Embryonic facial prominence (tissue), 1 donor: ENCODE results near the gene AHCYL1.
"Not testable (repeated sequence)": the region's sequence is repeated elsewhere in the genome, so short reads cannot be mapped to it uniquely, and the experiment has no call there.

ENCODE experiments used
- DNase-seq: peaks from one replicate; pipeline ENCODE4 v3.0.0-alpha.2; 2016; ENCODE audit errors: extremely low spot score

The AHCYL1 gene

DNA sequence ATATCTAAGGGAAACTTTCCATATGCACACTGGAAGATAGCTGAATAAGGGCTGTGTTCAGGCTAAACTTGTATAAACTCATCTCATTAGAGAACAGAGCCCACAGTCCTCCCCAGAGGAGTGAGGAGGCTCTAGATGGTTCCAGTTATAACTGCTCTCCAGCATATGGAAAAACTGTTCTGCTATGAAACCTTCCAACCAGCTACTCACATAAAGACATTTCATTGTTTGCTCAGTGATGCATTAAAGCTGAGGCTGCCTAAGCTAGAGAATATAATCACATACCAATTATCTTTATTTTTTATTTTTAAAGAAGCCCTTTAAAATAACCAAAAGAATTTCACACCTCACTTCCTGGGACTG, 13.3 kb downstream of the AHCYL1 start:
- DNase-seq: peak; percentile 22

DNA sequence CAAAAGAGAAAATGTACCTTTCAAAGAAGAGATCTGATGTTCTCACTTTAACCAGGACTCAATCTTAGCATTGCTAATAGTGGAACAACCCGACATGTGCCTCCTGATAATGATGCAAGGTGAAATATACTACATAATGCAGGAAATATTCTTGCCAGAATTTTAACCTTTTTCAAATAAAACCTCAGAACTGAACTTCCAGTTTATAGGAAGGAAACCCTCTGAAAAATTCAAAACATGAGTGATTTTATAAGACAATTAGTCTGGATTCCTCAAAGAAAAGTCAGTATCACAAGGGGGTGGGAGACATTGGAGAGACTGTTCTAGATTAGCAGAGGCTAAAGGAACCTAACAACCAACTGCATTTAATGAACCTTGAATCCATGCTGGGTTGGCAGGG, 18.1 kb downstream of the AHCYL1 start:
- no peak for DNase-seq

DNA sequence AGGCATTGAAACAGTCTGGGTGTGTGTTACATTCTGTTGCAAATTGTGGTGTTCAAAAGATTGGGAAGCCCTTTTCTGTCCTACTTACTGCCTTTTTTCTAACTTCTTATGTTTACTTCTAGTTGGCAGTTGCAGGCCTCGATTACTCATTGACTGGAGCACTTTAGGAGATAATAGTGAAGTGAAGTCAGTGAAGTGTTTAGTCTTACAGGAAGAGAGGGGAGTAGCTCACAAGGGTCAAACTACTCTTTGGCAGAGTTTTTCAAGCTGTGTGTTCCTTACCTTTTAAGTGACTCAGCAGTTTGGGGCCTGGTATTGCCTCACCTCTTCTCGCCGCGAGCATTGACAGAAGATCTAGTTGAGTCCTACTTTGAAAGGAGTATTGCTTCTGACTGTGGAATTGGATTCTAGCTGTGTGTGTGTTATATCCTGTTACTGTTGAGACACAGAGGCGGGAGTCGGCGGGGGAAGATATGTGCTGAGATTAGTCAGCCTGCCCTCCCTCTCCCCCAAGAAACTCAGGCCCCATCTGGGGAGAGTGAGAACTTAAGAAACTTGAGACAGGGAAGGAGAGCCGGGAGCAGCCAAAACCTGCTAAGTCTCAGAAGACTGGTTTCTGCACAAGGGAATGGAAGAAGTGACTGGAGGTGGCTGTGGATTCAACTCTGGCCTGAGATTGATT, 19.3 kb downstream of the AHCYL1 start:
- DNase-seq: peak; percentile 22

DNA sequence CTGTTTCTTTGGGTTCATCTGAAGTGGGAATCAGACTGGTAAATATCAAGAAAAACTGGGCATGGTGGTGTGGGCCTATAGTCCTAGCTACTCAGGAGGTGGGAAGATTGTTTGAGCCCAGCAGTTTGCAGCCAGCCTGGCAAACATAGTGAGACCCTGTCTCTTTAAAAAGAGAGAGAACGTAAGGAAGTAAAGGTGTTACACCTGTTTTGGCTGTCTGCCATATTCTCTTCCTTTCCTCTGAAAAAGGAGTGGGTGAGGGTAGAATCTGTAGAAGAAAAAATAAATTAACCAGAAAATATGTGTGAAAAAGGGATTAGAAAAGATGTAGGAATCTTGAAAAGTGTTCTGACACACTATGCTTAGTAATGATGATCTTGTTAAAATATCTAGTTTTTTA, 20.0 kb downstream of the AHCYL1 start:
- no peak for DNase-seq

DNA sequence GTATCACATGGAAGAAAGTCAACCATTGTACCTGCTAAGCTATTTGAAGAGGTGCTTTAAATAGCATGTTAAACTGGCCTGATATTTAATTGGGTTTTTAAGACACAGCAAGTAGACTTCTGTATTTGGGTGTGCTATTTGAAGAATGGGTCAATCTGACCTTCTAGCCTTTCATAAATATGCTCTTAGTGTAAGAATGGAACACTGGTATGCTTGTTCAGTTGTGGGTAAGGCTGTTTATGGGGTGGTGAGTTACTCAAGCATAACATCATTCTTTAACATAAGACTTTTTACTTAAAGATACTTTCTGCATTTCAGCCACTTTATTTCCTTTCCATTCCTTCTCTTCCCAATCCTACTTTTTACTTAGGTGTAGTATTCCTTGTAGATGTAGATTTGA, 21.4 kb downstream of the AHCYL1 start:
- no peak for DNase-seq

DNA sequence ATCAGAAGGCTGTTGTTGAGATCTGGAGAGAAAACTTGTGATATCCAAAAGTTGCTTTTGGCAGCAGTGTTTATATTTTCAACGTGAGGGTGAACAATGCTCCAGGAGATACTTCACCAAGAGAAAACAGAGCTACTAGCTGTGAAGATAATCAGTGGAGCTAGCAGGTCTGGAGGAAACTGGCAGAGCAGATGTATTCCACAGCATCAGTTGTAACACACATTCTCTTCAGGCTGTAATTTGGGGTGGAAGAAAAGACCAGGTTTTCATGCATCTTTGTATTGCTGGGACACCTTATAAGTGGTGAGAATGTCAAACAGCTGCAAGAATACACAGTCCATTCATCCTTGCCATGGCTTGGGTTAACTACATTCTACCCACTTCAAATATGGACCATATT, 22.0 kb downstream of the AHCYL1 start:
- no peak for DNase-seq

DNA sequence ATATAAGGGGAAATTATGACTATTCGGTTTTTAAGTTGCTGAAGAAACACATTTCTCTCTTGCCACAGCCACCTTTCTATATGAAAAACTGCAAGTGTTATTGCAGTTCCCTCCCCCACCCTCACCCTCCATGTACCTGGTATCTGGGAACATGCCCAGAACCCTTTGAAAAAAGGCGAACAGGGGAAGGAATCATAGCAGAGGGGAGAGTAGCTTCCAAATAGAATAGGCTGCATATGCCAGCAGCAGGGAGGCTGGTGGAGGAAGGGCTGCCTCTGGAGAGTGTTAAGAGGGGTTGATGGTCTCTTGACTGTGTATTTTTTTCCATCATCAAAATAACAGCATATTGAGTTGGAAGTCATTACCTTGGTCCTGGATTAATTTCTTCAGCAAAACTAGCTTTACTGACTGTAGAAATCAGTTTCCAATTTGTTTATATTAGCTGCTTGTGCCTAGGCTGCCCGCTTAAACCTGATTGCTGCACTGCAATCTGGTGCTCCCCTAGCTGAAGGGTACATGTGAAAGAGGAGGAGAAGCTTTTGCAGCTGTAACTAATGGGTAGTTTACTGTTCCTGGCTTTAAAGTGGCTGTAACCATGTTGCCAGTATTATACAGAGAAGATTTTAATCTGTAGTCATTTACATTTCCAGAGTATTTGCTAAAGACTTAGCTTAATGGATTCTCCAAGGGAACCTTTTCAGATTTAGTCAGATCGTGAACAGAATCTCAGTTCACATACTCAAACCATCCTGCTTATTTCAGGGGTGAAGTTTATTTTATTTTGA, 22.7 kb downstream of the AHCYL1 start:
- no peak for DNase-seq

DNA sequence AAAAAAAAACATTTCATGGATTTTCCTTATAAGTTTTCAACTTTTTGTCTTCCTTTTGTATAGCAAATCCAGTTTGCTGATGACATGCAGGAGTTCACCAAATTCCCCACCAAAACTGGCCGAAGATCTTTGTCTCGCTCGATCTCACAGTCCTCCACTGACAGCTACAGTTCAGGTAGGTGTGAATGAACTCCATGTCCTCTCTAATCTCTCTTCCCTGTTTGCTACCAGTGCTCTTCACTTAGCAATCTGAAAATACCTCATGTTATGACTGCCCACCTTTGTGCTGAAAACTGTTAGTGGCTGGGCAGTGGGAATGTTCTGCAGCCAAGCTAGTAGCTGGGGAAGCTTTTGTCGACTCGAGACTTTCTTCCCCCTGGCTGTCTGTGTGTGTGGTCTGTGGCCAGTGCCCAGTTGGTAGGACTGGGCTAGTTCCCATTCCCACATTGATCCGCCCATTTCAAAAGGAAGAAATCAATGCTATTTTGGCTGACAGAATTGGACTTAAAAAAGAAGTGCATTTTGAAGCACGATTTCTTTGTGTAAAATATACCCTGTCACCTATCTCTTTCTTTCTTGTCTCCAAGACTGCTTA, 24.5 kb downstream of the AHCYL1 start:
- no peak for DNase-seq

DNA sequence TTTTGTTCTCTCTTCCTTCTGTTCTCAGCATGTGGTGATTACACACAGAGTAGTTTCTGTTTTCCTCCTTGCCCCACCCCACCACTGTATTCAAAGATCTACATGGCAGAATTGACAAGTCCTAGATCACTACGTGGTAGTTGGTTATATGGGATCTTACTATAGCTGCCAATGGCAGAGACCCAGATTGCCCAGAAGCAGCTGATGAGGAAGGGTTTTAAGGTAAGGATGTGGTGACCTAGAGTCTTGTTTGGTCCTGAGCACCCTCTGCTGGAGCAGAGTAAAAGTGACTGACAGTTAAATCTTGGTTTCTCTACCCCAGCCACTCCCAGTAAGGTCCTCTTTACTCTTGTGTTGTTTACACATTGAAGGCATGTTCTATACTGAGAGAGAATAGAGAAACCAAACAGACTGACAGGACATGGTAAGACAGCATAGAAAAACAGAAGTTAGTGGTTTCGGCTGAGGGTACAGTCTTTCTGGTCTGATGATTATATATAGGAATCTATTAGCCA, 27.0 kb downstream of the AHCYL1 start:
- DNase-seq: no peak

DNA sequence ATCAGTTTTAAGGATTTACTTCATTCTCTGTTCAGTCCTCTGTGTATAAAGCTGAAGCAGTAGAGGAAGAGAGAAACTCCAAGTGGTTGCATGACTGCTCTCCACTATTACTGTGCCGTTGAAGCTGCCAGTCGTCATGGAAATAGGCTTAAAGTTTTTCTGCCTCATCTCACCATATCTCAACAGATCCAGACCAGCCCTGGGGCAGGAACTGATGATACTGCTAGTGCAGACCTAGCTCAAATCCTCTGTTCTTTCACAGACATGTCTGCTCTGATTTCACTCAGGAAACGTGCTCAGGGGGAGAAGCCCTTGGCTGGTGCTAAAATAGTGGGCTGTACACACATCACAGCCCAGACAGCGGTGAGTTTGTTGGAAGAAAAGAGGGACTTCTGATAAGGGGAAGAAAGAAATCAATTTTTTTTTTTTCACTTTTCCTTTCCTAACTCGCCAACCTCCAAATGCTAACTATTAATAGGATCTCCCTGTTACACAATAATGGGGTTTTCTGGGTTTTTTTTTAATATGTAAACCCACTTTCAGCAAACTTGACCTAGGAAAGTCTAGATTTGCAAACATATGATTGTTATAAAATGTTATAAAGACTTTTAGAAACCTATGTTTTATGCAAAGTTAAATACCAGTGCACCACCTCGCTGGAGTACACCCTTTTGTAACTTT, 27.7 kb downstream of the AHCYL1 start:
- DNase-seq: no peak

DNA sequence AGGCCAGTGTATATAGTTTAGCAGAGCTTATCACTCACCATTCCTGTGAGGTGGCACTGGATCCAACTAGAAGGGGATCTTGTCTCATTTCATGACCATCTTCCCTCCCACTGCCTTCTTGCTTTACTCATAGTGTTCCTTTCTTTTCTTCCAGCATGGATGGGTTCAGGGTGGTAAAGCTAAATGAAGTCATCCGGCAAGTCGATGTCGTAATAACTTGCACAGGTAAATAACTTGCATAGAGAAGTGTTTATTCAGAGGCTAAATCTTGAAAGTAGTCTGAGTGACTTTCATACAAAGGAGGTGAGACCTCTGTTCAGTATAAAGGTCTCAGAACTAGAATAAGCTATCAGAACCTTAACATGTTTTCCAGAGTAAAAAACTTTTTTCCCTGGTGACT, 33.2 kb downstream of the AHCYL1 start:
- no peak for DNase-seq

DNA sequence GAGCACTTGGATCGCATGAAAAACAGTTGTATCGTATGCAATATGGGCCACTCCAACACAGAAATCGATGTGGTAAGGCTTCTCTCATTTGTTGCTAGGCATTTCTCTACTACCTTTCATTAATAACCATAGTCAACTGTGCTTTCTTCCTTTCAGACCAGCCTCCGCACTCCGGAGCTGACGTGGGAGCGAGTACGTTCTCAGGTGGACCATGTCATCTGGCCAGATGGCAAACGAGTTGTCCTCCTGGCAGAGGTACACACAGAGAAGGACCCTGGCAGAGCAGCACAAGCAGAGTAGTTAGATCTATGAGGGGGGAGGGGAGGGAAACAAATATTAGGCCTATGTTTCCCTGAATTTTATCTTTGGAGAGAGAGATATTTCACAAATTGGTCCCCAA, 33.8 kb downstream of the AHCYL1 start:
- no peak for DNase-seq

DNA sequence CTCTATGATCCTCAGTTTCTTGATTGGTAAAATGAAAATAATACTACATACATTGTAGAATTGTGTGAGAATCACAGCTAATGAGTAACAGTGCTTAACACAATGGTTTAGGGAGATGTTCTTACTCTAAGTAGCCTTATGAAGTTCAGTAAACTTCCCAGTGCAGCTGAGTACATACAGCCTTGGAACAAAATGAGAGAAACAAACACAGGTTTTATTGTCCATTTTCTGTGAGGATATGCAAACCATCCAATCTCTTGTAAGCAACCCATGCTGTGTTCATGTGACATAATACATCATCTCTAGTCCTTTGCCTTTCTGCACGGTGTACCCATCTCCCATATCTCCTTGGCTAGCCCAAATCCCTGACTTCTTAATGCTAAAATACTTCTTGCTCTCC, 35.2 kb downstream of the AHCYL1 start:
- DNase-seq: no peak

DNA sequence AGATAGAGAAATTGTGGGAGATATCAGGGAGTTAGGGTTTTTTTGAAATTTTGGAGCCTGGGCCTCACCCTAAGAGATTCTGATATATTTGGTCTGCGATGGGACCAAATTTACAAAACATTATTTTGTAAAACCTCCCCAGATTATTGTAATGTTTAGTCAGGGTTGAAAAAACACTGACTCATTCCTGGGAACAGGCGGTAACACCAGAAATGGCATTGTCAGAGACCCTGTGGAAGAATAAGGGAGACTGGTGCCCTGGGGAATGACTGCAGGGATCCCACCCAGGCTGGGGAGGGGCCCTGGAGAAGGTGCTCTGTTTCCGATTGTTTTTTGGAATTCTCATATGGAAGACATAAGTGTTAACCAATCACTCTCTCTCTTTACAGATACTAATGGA, 36.7 kb downstream of the AHCYL1 start:
- DNase-seq: no peak

DNA sequence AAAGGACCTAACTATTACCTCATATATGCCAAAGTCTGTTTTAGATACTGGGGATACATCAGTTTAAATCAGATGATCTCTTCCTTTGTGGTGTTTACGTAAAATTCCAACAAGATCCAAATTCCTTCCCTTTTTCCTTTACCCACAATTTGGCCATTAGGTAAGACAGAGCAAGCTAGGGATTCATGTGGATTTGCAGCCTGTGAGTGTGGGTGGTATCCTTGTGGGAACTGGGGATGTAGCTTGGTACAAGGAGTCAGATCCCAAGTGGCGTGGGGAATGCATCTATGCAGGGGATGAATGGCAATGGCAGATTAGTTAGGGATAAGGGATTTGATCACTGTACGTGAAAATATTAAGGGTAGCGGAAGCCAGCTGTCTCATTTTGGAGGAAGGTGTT, 40.0 kb downstream of the AHCYL1 start:
- DNase-seq: no peak

DNA sequence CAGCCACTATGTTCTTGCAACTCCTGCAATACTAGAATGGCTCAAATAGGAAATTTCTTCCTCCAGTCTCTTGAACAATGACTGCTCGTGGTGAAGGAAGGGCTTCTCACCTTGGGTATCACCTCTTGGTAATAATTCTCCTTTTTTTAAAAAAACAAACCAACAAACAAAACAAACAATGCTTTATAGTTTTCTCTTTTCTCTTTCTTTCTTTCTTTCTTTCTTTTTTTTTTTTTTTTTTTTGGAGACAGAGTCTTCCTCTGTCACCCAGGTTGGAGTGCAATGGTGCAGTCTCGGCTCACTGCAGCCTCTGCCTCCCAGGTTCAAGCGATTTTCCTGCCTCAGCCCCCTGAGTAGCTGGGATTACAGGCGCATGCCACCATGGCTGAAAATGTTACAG, 46.1 kb downstream of the AHCYL1 start:
- DNase-seq: not testable (repeated sequence)

DNA sequence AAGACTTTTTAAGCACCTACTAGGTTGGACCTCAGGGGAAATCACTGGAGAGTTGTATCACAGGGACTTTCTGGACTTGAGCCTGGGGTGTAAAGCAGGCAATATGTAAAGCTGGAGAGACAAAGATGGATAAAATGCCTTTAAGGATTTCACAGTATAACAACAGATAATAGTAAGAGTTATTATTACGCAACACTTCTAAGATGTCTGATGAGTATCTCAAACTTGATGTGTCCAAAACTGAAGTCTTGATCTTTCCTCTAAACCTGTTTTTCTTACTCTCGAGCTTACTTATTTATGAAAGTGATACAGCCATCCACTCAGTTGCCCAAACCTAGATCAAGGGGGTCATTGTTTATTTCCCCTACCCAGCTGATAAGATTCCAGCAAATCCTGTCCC, 47.8 kb downstream of the AHCYL1 start:
- DNase-seq: no peak

DNA sequence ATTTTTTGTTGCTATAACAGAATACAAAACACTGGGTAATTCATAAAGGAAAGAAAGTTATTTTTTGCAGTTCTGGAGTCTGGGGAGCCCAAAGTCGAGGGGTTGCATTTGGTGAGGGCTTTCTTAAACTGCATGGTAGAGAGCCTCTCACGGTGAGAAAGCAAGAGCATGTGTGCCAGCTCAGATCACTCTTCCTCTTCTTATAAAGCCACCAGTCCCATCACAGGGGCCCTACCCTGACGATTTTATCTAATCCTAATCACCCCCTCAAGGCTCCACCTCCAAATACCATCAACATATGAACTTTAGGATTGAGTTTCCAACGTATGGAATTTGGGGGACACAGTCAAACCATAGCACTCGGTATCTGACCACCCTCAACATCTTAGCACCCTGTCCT, 48.9 kb downstream of the AHCYL1 start:
- no peak for DNase-seq

DNA sequence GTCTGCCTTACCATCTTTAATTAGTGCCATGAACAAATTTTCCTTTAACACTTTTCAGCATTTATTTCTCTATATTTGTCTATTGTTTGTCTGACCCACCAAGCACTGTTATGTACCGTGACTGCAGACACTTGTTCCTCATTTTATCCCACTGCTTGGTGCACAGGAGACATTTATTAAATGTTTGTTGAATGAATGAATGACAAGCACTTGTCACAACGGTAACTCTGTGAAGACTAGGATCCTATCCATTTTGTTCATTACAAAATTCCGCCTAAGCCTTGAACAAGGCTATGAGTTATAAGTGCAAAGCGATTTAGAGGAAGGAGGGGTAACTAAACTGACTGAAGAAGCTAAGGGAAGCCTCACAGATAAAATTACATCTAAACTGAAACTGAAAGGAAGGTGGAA, 49.5 kb downstream of the AHCYL1 start:
- no peak for DNase-seq

DNA sequence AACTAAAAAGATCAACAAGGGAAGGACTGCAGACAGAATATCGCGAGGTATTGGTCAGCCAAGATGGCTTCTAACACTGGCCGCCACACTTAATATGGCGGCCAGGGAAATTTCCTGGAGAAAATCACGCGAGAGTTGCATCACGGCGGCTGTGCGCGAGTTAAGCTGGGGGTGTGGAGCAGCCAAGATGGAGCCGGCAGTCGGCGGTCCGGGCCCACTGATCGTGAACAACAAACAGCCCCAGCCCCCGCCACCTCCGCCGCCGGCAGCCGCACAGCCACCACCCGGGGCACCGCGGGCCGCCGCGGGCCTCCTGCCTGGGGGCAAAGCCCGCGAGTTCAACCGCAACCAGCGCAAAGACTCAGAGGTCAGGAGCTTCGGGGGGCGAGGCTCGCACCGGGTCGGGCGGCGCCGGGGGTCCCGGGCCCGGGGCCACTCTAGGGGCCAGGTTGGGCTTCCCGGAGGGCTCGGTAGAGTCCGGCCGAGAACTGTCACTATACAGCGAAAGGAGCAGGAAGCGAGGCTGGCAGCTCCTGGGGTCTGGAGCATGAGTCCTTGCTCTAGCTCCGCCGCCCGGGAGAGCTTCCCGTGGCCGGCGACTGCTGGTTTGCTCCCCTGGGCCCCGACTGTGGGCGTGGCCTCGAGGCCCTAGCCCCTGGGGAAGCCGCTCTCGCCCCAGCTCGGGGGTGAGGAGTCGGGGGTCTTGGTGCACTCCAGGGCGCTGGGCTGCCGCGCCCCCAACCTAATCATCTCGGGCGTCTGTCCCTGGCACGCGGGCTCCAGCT, 50.1 kb downstream of the AHCYL1 start, which contains the start of gene STRIP1:
Gene STRIP1, plus strand, starts transcription at position 174 of the 785 bp plus-strand sequence. Its CDS starts 14 bp downstream, at position 188.
- DNase-seq: peak; percentile 93

DNA sequence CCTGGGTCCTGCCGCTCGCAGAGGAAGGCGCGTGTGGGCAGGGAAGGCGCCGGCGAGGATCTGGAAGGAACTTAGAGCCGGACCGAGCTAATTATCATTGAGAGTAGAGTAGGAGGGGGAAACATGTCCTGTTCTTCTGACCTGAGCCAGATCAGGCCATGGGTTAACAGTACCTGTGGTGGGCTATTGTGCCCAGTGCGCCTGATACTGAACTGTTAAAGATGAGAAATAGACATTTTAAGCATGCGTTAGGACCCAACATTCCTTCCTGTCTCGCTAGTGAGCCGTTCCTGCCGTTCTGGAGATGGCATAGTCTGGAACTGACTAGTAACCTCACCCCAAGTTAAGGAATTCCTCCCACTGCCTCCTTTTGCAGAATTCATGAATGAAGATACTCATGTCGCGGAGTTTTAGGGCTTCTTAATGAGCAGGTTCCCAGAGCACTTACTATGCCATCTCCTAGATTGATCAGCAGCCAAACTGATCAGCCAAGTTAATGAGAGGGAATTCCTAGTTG, 50.7 kb downstream of the AHCYL1 start:
- no peak for DNase-seq
